CD4-positive, CD25-positive, alpha-beta regulatory T cell (primary cell): ENCODE results near the gene CYP21A2. TPM values are rescaled to one million over a fixed set of nuclear protein-coding genes. Genes with fewer than 3 reads are reported as not detected.
A peak's percentile ranks its signal among the peaks of the same experiment; 100 is the strongest.
"Not testable (repeated sequence)": the region's sequence is repeated elsewhere in the genome, so short reads cannot be mapped to it uniquely, and the experiment has no call there.

Source experiments
- ATAC-seq, 2 donors: fragments of 150-1000 bp; cut with Tn5 transposase; one replicate each; pipeline ENCODE4 v1.10.0; 2021; ENCODE audit warnings: low read depth in 2 of 2, moderate number of reproducible peaks in 2 of 2, moderate library complexity in 1 of 2
- DNase-seq, 3 donors: peaks; one replicate each; pipeline versions ENCODE4 v3.0.0 to v3.0.0-alpha.2; 2012 to 2022; ENCODE audit warnings: mixed read lengths in 1 of 3
- H3K27ac ChIP-seq: one replicate; pipeline ENCODE4 v1.7.0; 2013; ENCODE audit warnings: mild to moderate bottlenecking, low read length; ENCODE audit not compliant: insufficient read depth, poor library complexity, severe bottlenecking
- H3K27me3 ChIP-seq: one replicate; pipeline ENCODE4 v1.7.0; 2013; ENCODE audit warnings: low read length; ENCODE audit not compliant: control insufficient read depth, insufficient read depth
- H3K36me3 ChIP-seq: one replicate; pipeline ENCODE4 v1.7.0; 2013; ENCODE audit warnings: mild to moderate bottlenecking, low read length, moderate library complexity; ENCODE audit not compliant: control insufficient read depth, insufficient read depth
- H3K4me1 ChIP-seq: 2 replicates; pipeline ENCODE4 v1.7.0; 2013; ENCODE audit warnings: mild to moderate bottlenecking, low read length; ENCODE audit not compliant: insufficient read depth, control insufficient read depth, poor library complexity, severe bottlenecking
- H3K4me3 ChIP-seq: one replicate; pipeline ENCODE4 v1.7.0; 2013; ENCODE audit warnings: low read depth, mild to moderate bottlenecking, low read length, moderate library complexity
- H3K9me3 ChIP-seq, 2 experiments: 1 replicate in 1 of 2; 2 replicates in 1 of 2; pipeline ENCODE4 v1.7.0; 2013; ENCODE audit warnings: low read length in 2 of 2, mild to moderate bottlenecking in 1 of 2, moderate library complexity in 1 of 2; ENCODE audit not compliant: control insufficient read depth in 2 of 2
- H3K27ac Mint-ChIP-seq, 3 donors: one replicate each; pipeline ENCODE4 v1.8.0; 2020 to 2022; ENCODE audit warnings: mild to moderate bottlenecking in 3 of 3, mixed read lengths in 3 of 3, moderate library complexity in 2 of 3
- H3K27me3 Mint-ChIP-seq: one replicate; pipeline ENCODE4 v1.8.0; 2022; ENCODE audit warnings: mild to moderate bottlenecking, mixed read lengths
- H3K36me3 Mint-ChIP-seq: one replicate; pipeline ENCODE4 v1.8.0; 2020; ENCODE audit warnings: mixed read lengths
- H3K4me1 Mint-ChIP-seq, 4 donors: one replicate each; pipeline ENCODE4 v1.8.0; 2020 to 2022; ENCODE audit warnings: mixed read lengths in 4 of 4, mild to moderate bottlenecking in 1 of 4
- H3K4me3 Mint-ChIP-seq, 4 donors: one replicate each; pipeline ENCODE4 v1.8.0; 2020 to 2022; ENCODE audit warnings: mild to moderate bottlenecking in 4 of 4, mixed read lengths in 4 of 4, moderate library complexity in 3 of 4
- H3K9me3 Mint-ChIP-seq, 7 donors: one replicate each; pipeline ENCODE4 v1.8.0; 2020 to 2022; ENCODE audit warnings: mixed read lengths in 7 of 7, mild to moderate bottlenecking in 3 of 7, moderate library complexity in 2 of 7
- polyA plus RNA-seq, 4 donors: library from polyadenylated mRNA; unstranded; fragments of 300-500 nt; fragmentation: Illumina TruSeq; gene quantifications; one replicate each; pipeline ENCODE4 v1.2.3, GENCODE V29; 2021
- total RNA-seq: library from RNA; stranded (reverse); gene quantifications from one replicate; pipeline ENCODE4 v1.2.3, GENCODE V29; 2022

Gene CYP21A2
- total and polyA plus RNA-seq, 5 donors from 2014 or later = not detected

- not testable (repeated sequence) for H3K4me3 Mint-ChIP-seq, H3K36me3 ChIP-seq, H3K4me1 Mint-ChIP-seq, H3K4me3 ChIP-seq, H3K27me3 Mint-ChIP-seq, H3K9me3 ChIP-seq, H3K27ac Mint-ChIP-seq, H3K4me1 ChIP-seq, H3K27me3 ChIP-seq, H3K27ac ChIP-seq, H3K36me3 Mint-ChIP-seq, ATAC-seq, DNase-seq, H3K9me3 Mint-ChIP-seq
Measured at GRCh38 chr6:32049736-32050135, 11.5 kb downstream of the CYP21A2 start.

- Histone ChIP-seq H3K27me3 (no peaks in the 10 kb centered on the region), H3K27ac (no peak overlapping the region), H3K36me3 (no peaks in the 10 kb centered on the region), H3K9me3 (no peaks in the 10 kb centered on the region), H3K4me3 (no peak overlapping the region), H3K4me1 (peaks cover 6% of the 10 kb centered on the region)
- Mint-ChIP-seq H3K4me3 (no peak overlapping the region), H3K27ac (peak overlapping the region in 2 of 3 donors; percentile 48 to 63), H3K36me3 (no peaks in the 10 kb centered on the region), H3K27me3 (peaks cover 4% of the 10 kb centered on the region), H3K9me3 (no peaks in the 10 kb centered on the region), H3K4me1 (peaks cover 0 to 7% (median 0%) of the 10 kb centered on the region in 4 donors)
- no peak for DNase-seq
- no peak for ATAC-seq
Measured at GRCh38 chr6:32050562-32050961, 12.3 kb downstream of the CYP21A2 start.

GRCh38 chr6:32052626-32053025 lies 14.4 kb downstream of the CYP21A2 start:
- DNase-seq, H3K36me3 ChIP-seq, H3K9me3 ChIP-seq, H3K9me3 Mint-ChIP-seq, H3K27me3 Mint-ChIP-seq, H3K27me3 ChIP-seq, H3K4me3 Mint-ChIP-seq, H3K27ac Mint-ChIP-seq, ATAC-seq, H3K36me3 Mint-ChIP-seq, H3K4me1 ChIP-seq, H3K4me1 Mint-ChIP-seq, H3K27ac ChIP-seq, H3K4me3 ChIP-seq: not testable (repeated sequence)

GRCh38 chr6:32053314-32053713 lies 15.1 kb downstream of the CYP21A2 start:
- H3K4me3 Mint-ChIP-seq, H3K36me3 ChIP-seq, H3K4me1 Mint-ChIP-seq, H3K27me3 ChIP-seq, H3K9me3 ChIP-seq, H3K27me3 Mint-ChIP-seq, H3K9me3 Mint-ChIP-seq, H3K4me1 ChIP-seq, DNase-seq, H3K4me3 ChIP-seq, ATAC-seq, H3K27ac ChIP-seq, H3K36me3 Mint-ChIP-seq, H3K27ac Mint-ChIP-seq: not testable (repeated sequence)

- H3K36me3 ChIP-seq, H3K27me3 ChIP-seq, H3K27me3 Mint-ChIP-seq, H3K9me3 Mint-ChIP-seq, ATAC-seq, H3K4me1 ChIP-seq, H3K4me3 Mint-ChIP-seq, H3K27ac Mint-ChIP-seq, H3K36me3 Mint-ChIP-seq, DNase-seq, H3K4me3 ChIP-seq, H3K4me1 Mint-ChIP-seq, H3K27ac ChIP-seq, H3K9me3 ChIP-seq: not testable (repeated sequence)
Measured at GRCh38 chr6:32055756-32056155, 17.5 kb downstream of the CYP21A2 start.

GRCh38 chr6:32056254-32056653 lies 18.0 kb downstream of the CYP21A2 start:
- DNase-seq = no peak
- Mint-ChIP-seq H3K4me3 (no peak overlapping the region), H3K27me3 (no peaks in the 10 kb centered on the region), H3K27ac (no peak overlapping the region), H3K36me3 (peaks cover 7% of the 10 kb centered on the region), H3K4me1 (no peaks in the 10 kb centered on the region), H3K9me3 (peaks cover 0 to 1% (median 0%) of the 10 kb centered on the region in 7 donors)
- Histone ChIP-seq H3K27ac (no peak overlapping the region), H3K4me3 (no peak overlapping the region), H3K36me3 (no peaks in the 10 kb centered on the region), H3K27me3 (no peaks in the 10 kb centered on the region), H3K9me3 (no peaks in the 10 kb centered on the region), H3K4me1 (no peaks in the 10 kb centered on the region)
- ATAC-seq = no peak

- Histone ChIP-seq H3K27ac (no peak overlapping the region), H3K9me3 (no peaks in the 10 kb centered on the region), H3K36me3 (no peaks in the 10 kb centered on the region), H3K4me3 (no peak overlapping the region), H3K4me1 (no peaks in the 10 kb centered on the region), H3K27me3 (no peaks in the 10 kb centered on the region)
- Mint-ChIP-seq H3K9me3 (peaks cover 0 to 1% (median 0%) of the 10 kb centered on the region in 7 donors), H3K36me3 (peaks cover 7% of the 10 kb centered on the region), H3K4me3 (no peak overlapping the region), H3K4me1 (no peaks in the 10 kb centered on the region), H3K27ac (no peak overlapping the region), H3K27me3 (no peaks in the 10 kb centered on the region)
- DNase-seq (no peak), ATAC-seq (no peak)
Measured at GRCh38 chr6:32057966-32058365, 19.8 kb downstream of the CYP21A2 start.

GRCh38 chr6:32058511-32058963 lies 20.3 kb downstream of the CYP21A2 start:
- Histone ChIP-seq H3K4me1 (no peaks in the 10 kb centered on the region), H3K9me3 (no peaks in the 10 kb centered on the region), H3K27ac (no peak overlapping the region), H3K4me3 (no peak overlapping the region), H3K27me3 (no peaks in the 10 kb centered on the region), H3K36me3 (no peaks in the 10 kb centered on the region)
- DNase-seq = no peak
- no peaks in the 10 kb centered on the region for H3K4me1 Mint-ChIP-seq
- peaks cover 0 to 1% (median 0%) of the 10 kb centered on the region in 7 donors for H3K9me3 Mint-ChIP-seq
- H3K27me3 Mint-ChIP-seq = no peaks in the 10 kb centered on the region
- no peak overlapping the region for H3K4me3 Mint-ChIP-seq
- H3K36me3 Mint-ChIP-seq = peaks cover 7% of the 10 kb centered on the region
- peak overlapping the region in 1 of 3 donors; percentile 60 for H3K27ac Mint-ChIP-seq
- ATAC-seq = no peak
